Stimulated activated naive CD4-positive, alpha-beta T cell (primary cell): ENCODE data around the gene CKAP2L.
A peak's percentile ranks its signal among the peaks of the same experiment; 100 is the strongest.
"Not testable (repeated sequence)": the region's sequence is repeated elsewhere in the genome, so short reads cannot be mapped to it uniquely, and the experiment has no call there.

Source experiments
- DNase-seq, 6 experiments: peaks; one replicate each; lab custom pipeline; 2025; lab: John Stamatoyannopoulos, UW

CKAP2L gene

GRCh38 chr2:112709703-112710102 lies 54.7 kb downstream of the CKAP2L start:
- no peak for DNase-seq

GRCh38 chr2:112708968-112709367 lies 55.4 kb downstream of the CKAP2L start:
- no peak for DNase-seq

- DNase-seq, result not testable (repeated sequence)
These were observed 57.5 kb downstream of the CKAP2L start for GRCh38 chr2:112706947-112707346.

- peak in 2 of 6 experiments; percentile 7 to 15 for DNase-seq
These were observed 58.2 kb downstream of the CKAP2L start for GRCh38 chr2:112706170-112706664.

GRCh38 chr2:112705575-112705974 lies 58.8 kb downstream of the CKAP2L start:
- no peak for DNase-seq

GRCh38 chr2:112703684-112704083 lies 60.7 kb downstream of the CKAP2L start:
- DNase-seq, result no peak

GRCh38 chr2:112701052-112701451 lies 63.4 kb downstream of the CKAP2L start:
- no peak for DNase-seq

GRCh38 chr2:112699984-112700667 lies 64.3 kb downstream of the CKAP2L start:
- DNase-seq, result no peak

- DNase-seq, result no peak
These were observed 65.4 kb downstream of the CKAP2L start for GRCh38 chr2:112698834-112699515.

GRCh38 chr2:112694182-112694581 lies 70.2 kb downstream of the CKAP2L start:
- DNase-seq, result no peak

- DNase-seq, result no peak
These were observed 70.8 kb downstream of the CKAP2L start for GRCh38 chr2:112693596-112693995.

GRCh38 chr2:112692918-112693317 lies 71.5 kb downstream of the CKAP2L start:
- no peak for DNase-seq

GRCh38 chr2:112692495-112692911 lies 71.9 kb downstream of the CKAP2L start:
- DNase-seq, result no peak

GRCh38 chr2:112691881-112692281 lies 72.5 kb downstream of the CKAP2L start:
- DNase-seq, result no peak

- DNase-seq, result peak; percentile 6 to 72 (median 52)
These were observed 73.5 kb downstream of the CKAP2L start for GRCh38 chr2:112690853-112691401.

- no peak for DNase-seq
These were observed 76.1 kb downstream of the CKAP2L start for GRCh38 chr2:112688086-112688880.

GRCh38 chr2:112687522-112687921 lies 76.9 kb downstream of the CKAP2L start:
- DNase-seq, result no peak
